IMR-90 (cell line): ENCODE results near the gene C1orf167.

Experiments
- BHLHE40 ChIP-seq: fragments of 150-350 bp; IDR thresholded peaks from 2 replicates; pipeline ENCODE4 v1.6.1; 2016; ENCODE audit warnings: mild to moderate bottlenecking, low read depth, low read length
- CEBPB ChIP-seq: IDR thresholded peaks from 2 replicates; pipeline ENCODE4 v1.6.1; 2012; ENCODE audit warnings: low read depth, low read length, improper control_type of control experiment
- MAFK ChIP-seq: IDR thresholded peaks from 2 replicates; pipeline ENCODE4 v1.6.1; 2012; ENCODE audit warnings: low read depth, low read length, improper control_type of control experiment
- MAZ ChIP-seq: IDR thresholded peaks from 2 replicates; pipeline ENCODE4 v1.6.1; 2012; ENCODE audit warnings: low read depth, mild to moderate bottlenecking, low read length, improper control_type of control experiment, moderate library complexity, borderline replicate concordance
- POLR2A ChIP-seq: IDR thresholded peaks from 2 replicates; pipeline ENCODE4 v1.6.1; 2012; ENCODE audit warnings: mild to moderate bottlenecking, low read depth, low read length
- RAD21 ChIP-seq: IDR thresholded peaks from 2 replicates; pipeline ENCODE4 v1.6.1; 2012; ENCODE audit warnings: low read length, improper control_type of control experiment
- RCOR1 ChIP-seq: IDR thresholded peaks from 2 replicates; pipeline ENCODE4 v1.6.1; 2012; ENCODE audit warnings: mild to moderate bottlenecking, low read length, improper control_type of control experiment; ENCODE audit not compliant: insufficient replicate concordance
- SMC3 ChIP-seq: fragments of 150-350 bp; IDR thresholded peaks from 2 replicates; pipeline ENCODE4 v1.6.1; 2016; ENCODE audit warnings: low read depth, mild to moderate bottlenecking, antibody characterized with exemption, low read length, moderate library complexity
- TF ChIP-seq, protein P1 (sequence below): conservative IDR thresholded peaks from 2 replicates; pipeline ENCODE4 v1.5.1; 2012; ENCODE audit warnings: mild to moderate bottlenecking, low read depth, low read length, improper control_type of control experiment
- TF ChIP-seq, protein P2 (sequence below): fragments of 150-350 bp; IDR thresholded peaks from 2 replicates; pipeline ENCODE4 v1.6.1; 2016; ENCODE audit warnings: low read depth, mild to moderate bottlenecking, low read length, moderate library complexity, borderline replicate concordance
- TF ChIP-seq, protein P3 (sequence below): fragments of 150-350 bp; IDR thresholded peaks from 2 replicates; pipeline ENCODE4 v1.6.1; 2017; ENCODE audit warnings: mild to moderate bottlenecking, antibody characterized with exemption, low read length, low read depth

- TF ChIP-seq, protein P1, sequence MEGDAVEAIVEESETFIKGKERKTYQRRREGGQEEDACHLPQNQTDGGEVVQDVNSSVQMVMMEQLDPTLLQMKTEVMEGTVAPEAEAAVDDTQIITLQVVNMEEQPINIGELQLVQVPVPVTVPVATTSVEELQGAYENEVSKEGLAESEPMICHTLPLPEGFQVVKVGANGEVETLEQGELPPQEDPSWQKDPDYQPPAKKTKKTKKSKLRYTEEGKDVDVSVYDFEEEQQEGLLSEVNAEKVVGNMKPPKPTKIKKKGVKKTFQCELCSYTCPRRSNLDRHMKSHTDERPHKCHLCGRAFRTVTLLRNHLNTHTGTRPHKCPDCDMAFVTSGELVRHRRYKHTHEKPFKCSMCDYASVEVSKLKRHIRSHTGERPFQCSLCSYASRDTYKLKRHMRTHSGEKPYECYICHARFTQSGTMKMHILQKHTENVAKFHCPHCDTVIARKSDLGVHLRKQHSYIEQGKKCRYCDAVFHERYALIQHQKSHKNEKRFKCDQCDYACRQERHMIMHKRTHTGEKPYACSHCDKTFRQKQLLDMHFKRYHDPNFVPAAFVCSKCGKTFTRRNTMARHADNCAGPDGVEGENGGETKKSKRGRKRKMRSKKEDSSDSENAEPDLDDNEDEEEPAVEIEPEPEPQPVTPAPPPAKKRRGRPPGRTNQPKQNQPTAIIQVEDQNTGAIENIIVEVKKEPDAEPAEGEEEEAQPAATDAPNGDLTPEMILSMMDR = no peak
- no peak for TF ChIP-seq MAFK
- TF ChIP-seq POLR2A = no peak
- TF ChIP-seq MAZ = no peak
- no peak for TF ChIP-seq SMC3
- TF ChIP-seq, protein P2, sequence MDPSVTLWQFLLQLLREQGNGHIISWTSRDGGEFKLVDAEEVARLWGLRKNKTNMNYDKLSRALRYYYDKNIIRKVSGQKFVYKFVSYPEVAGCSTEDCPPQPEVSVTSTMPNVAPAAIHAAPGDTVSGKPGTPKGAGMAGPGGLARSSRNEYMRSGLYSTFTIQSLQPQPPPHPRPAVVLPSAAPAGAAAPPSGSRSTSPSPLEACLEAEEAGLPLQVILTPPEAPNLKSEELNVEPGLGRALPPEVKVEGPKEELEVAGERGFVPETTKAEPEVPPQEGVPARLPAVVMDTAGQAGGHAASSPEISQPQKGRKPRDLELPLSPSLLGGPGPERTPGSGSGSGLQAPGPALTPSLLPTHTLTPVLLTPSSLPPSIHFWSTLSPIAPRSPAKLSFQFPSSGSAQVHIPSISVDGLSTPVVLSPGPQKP = no peak
- no peak for TF ChIP-seq BHLHE40
- no peak for TF ChIP-seq RAD21
- no peak for TF ChIP-seq CEBPB
- no peak for TF ChIP-seq RCOR1
- TF ChIP-seq, protein P3, sequence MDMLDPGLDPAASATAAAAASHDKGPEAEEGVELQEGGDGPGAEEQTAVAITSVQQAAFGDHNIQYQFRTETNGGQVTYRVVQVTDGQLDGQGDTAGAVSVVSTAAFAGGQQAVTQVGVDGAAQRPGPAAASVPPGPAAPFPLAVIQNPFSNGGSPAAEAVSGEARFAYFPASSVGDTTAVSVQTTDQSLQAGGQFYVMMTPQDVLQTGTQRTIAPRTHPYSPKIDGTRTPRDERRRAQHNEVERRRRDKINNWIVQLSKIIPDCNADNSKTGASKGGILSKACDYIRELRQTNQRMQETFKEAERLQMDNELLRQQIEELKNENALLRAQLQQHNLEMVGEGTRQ = no peak
These were observed 66.5 kb downstream of the C1orf167 start for GRCh38 chr1:11828511-11828910.
